ENCODE results near the gene CDK14. TPM values are rescaled to one million over a fixed set of nuclear protein-coding genes. Genes with fewer than 3 reads are reported as not detected.

Gene CDK14
- total and polyA plus RNA-seq, 8 donors, result 0.58 to 43.9 (median 12.2) TPM

GRCh38 chr7:91149341-91150246 lies 553.5 kb downstream of the CDK14 start:
- no peak for DNase-seq
- Histone ChIP-seq H3K27ac (no peak overlapping the region), H3K36me3 (no peaks in the 10 kb centered on the region), H3K9me3 (no peaks in the 10 kb centered on the region), H3K4me1 (no peaks in the 10 kb centered on the region), H3K4me3 (no peak overlapping the region), H3K27me3 (no peaks in the 10 kb centered on the region)
- TF ChIP-seq CTCF (IDR thresholded peaks at IDR 0.05) (no peak), POLR2A (IDR thresholded peaks at IDR 0.05) (no peak), POLR2AphosphoS5 (IDR thresholded peaks at IDR 0.05) (no peak)
- WGBS, 5 donors, result 86 to 92% (median 89%) methylated on average over 3 of the region's 3 CpGs
- intact Hi-C loops (cut with DNase I; ENCODE audit: low total_unique reads), result no loop called here

GRCh38 chr7:91151916-91152315 lies 555.8 kb downstream of the CDK14 start:
- Histone ChIP-seq H3K4me1 (no peaks in the 10 kb centered on the region), H3K27ac (no peak overlapping the region), H3K9me3 (no peaks in the 10 kb centered on the region), H3K4me3 (no peak overlapping the region), H3K27me3 (no peaks in the 10 kb centered on the region), H3K36me3 (no peaks in the 10 kb centered on the region)
- TF ChIP-seq POLR2A (IDR thresholded peaks at IDR 0.05) (no peak), EP300 (IDR thresholded peaks at IDR 0.05) (no peak), POLR2AphosphoS5 (IDR thresholded peaks at IDR 0.05) (no peak), CTCF (IDR thresholded peaks at IDR 0.05) (no peak)
- 90 to 92% (median 92%) methylated on average over 4 of the region's 4 CpGs for WGBS, 5 donors
- intact Hi-C loops (cut with DNase I; ENCODE audit: low total_unique reads), result no loop called here
- no peak for DNase-seq

- no peak overlapping the region for H3K4me3 ChIP-seq
- H3K4me1 ChIP-seq, result no peaks in the 10 kb centered on the region
- H3K36me3 ChIP-seq, result no peaks in the 10 kb centered on the region
- intact Hi-C loops (cut with DNase I; ENCODE audit: low total_unique reads), result no loop called here
- DNase-seq, result no peak
- H3K27ac ChIP-seq, result no peak overlapping the region
- no peaks in the 10 kb centered on the region for H3K27me3 ChIP-seq
- WGBS, 5 donors, result 87 to 93% (median 88%) methylated on average over 10 of the region's 10 CpGs
- TF ChIP-seq EP300 (IDR thresholded peaks at IDR 0.05) (no peak), POLR2A (IDR thresholded peaks at IDR 0.05) (no peak), CTCF (IDR thresholded peaks at IDR 0.05) (no peak), POLR2AphosphoS5 (IDR thresholded peaks at IDR 0.05) (no peak)
- H3K9me3 ChIP-seq, result no peaks in the 10 kb centered on the region
Measured at GRCh38 chr7:91156316-91157185, 560.4 kb downstream of the CDK14 start.

- Histone ChIP-seq H3K27ac (no peak overlapping the region), H3K36me3 (no peaks in the 10 kb centered on the region), H3K27me3 (no peaks in the 10 kb centered on the region), H3K4me1 (no peaks in the 10 kb centered on the region), H3K9me3 (no peaks in the 10 kb centered on the region), H3K4me3 (no peak overlapping the region)
- intact Hi-C loops (cut with DNase I; ENCODE audit: low total_unique reads), result no loop called here
- TF ChIP-seq POLR2AphosphoS5 (IDR thresholded peaks at IDR 0.05) (no peak), POLR2A (IDR thresholded peaks at IDR 0.05) (no peak), CTCF (IDR thresholded peaks at IDR 0.05) (no peak), EP300 (IDR thresholded peaks at IDR 0.05) (no peak)
- DNase-seq, result no peak
- WGBS, 5 donors, result 80 to 90% (median 80%) methylated on average over 6 of the region's 6 CpGs
Measured at GRCh38 chr7:91157579-91158320, 561.6 kb downstream of the CDK14 start.

Data from stomach (tissue), 9 donors.